HepG2 (cell line): ENCODE data around the gene EZH1. TPM values are rescaled to one million over a fixed set of nuclear protein-coding genes. Genes with fewer than 3 reads are reported as not detected.

Experiments
- GLMP ChIP-seq: sonication (generic); formaldehyde crosslinking; IDR thresholded peaks from 2 replicates; pipeline ENCODE4 v1.9.0; 2021; ENCODE audit warnings: missing genetic modification reagents, mild to moderate bottlenecking, borderline replicate concordance
- MBNL3 ChIP-seq: fragments of 250-450 bp; sonication (Bioruptor Pico); conservative IDR thresholded peaks from 2 replicates; pipeline ENCODE4 v1.8.0; 2022; ENCODE audit warnings: mild to moderate bottlenecking, inconsistent platforms
- PHF20 ChIP-seq: sonication (generic); formaldehyde crosslinking; IDR thresholded peaks from 2 replicates; pipeline ENCODE4 v1.5.0; 2020; ENCODE audit warnings: mild to moderate bottlenecking, missing genetic modification reagents
- SALL2 ChIP-seq: sonication (generic); formaldehyde crosslinking; IDR thresholded peaks from 2 replicates; pipeline ENCODE4 v1.8.1; 2023; ENCODE audit warnings: mild to moderate bottlenecking, missing genetic modification reagents, inconsistent platforms
- THAP7 ChIP-seq: sonication (generic); formaldehyde crosslinking; IDR thresholded peaks from 2 replicates; pipeline ENCODE4 v1.8.1; 2023; ENCODE audit warnings: mild to moderate bottlenecking, missing genetic modification reagents
- ZBTB26 ChIP-seq: IDR thresholded peaks from 2 replicates; pipeline ENCODE4 v1.6.1; 2016; ENCODE audit warnings: missing compliant biosample characterization, missing genetic modification reagents, borderline replicate concordance
- ZBTB43 ChIP-seq: sonication (generic); formaldehyde crosslinking; conservative IDR thresholded peaks from 2 replicates; pipeline ENCODE4 v1.4.0; 2020; ENCODE audit warnings: missing genetic modification reagents
- ZNF484 ChIP-seq: sonication (generic); formaldehyde crosslinking; IDR thresholded peaks from 2 replicates; pipeline ENCODE4 v1.5.1; 2020; ENCODE audit warnings: mild to moderate bottlenecking, low read depth, missing genetic modification reagents, borderline replicate concordance
- ZNF549 ChIP-seq: sonication (generic); formaldehyde crosslinking; IDR thresholded peaks from 2 replicates; pipeline ENCODE4 v1.5.0; 2020; ENCODE audit warnings: missing genetic modification reagents
- ZNF558 ChIP-seq: sonication (generic); formaldehyde crosslinking; IDR thresholded peaks from 2 replicates; pipeline ENCODE4 v1.9.0; 2022; ENCODE audit warnings: mild to moderate bottlenecking, missing genetic modification reagents, borderline replicate concordance
- ZNF609 ChIP-seq: sonication (generic); formaldehyde crosslinking; IDR thresholded peaks from 2 replicates; pipeline ENCODE4 v1.4.0; 2020; ENCODE audit warnings: mild to moderate bottlenecking, missing genetic modification reagents, borderline replicate concordance
- ZNF678 ChIP-seq: sonication (generic); formaldehyde crosslinking; IDR thresholded peaks from 2 replicates; pipeline ENCODE4 v1.4.0; 2020; ENCODE audit warnings: mild to moderate bottlenecking, missing genetic modification reagents
- ZNF710 ChIP-seq: sonication (generic); formaldehyde crosslinking; IDR thresholded peaks from 2 replicates; pipeline ENCODE4 v1.5.0; 2020; ENCODE audit warnings: mild to moderate bottlenecking, missing genetic modification reagents, borderline replicate concordance
- ZNF781 ChIP-seq: sonication (generic); formaldehyde crosslinking; IDR thresholded peaks from 2 replicates; pipeline ENCODE4 v1.5.1; 2020; ENCODE audit warnings: borderline replicate concordance, mild to moderate bottlenecking, missing genetic modification reagents; ENCODE audit errors: not compliant biosample characterization
- ZNF790 ChIP-seq: sonication (generic); formaldehyde crosslinking; IDR thresholded peaks from 2 replicates; pipeline ENCODE4 v1.8.0; 2022; ENCODE audit warnings: missing genetic modification reagents, mild to moderate bottlenecking, borderline replicate concordance
- polyA plus RNA-seq, 8 experiments: library from polyadenylated mRNA; depleted of rRNA in 3 of 8; stranded (reverse) in 7 of 8; unstranded in 1 of 8; fragments of >200 nt; fragmentation: Illumina TruSeq in 4 of 8; extraction: Trizol in 4 of 8; gene quantifications; 2 replicates each; pipeline versions ENCODE4 v1.2.1 to v1.2.3, GENCODE V29; 2011 to 2016; ENCODE audit warnings: low read depth in 4 of 8, missing spikeins in 1 of 8, mixed read lengths in 1 of 8; ENCODE audit not compliant: insufficient read depth in 1 of 8
- total RNA-seq, 5 experiments: library from RNA; depleted of rRNA; stranded (reverse); fragments of >200 nt; fragmentation: Illumina TruSeq; extraction: Trizol; gene quantifications; 2 replicates each; pipeline ENCODE4 v1.2.3, GENCODE V29; 2016; ENCODE audit warnings: low read depth in 1 of 5

Gene EZH1
- total and polyA plus RNA-seq, 2 of the 13 experiments (the other 11 are each of a cell fraction or from before 2014, with no cell fraction given): 11.6 to 24.0 TPM

GRCh38 chr17:42677921-42678781 is 66.7 kb downstream of the EZH1 start (continued):
- TF ChIP-seq GLMP (CRISPR knock-in tag): no peak
- peak; percentile 67; the same call in 1 of the 2 replicates for TF ChIP-seq ZNF710 (CRISPR knock-in tag)
- TF ChIP-seq ZNF790 (CRISPR knock-in tag): no peak
- TF ChIP-seq ZNF549 (CRISPR knock-in tag): no peak; the same call in 1 of the 2 replicates
- TF ChIP-seq MBNL3 (CRISPR knock-in tag): no peak
- TF ChIP-seq ZNF781 (CRISPR knock-in tag): peak; percentile 62
- TF ChIP-seq PHF20 (CRISPR knock-in tag): 0 out of 2 replicates have a peak, but pooled peaks have one; percentile 37
- TF ChIP-seq ZNF678 (CRISPR knock-in tag): no peak
- peak; percentile 95 for TF ChIP-seq ZBTB43 (CRISPR knock-in tag)
- no peak for TF ChIP-seq ZNF484 (CRISPR knock-in tag)
- peak; percentile 69; the same call in 1 of the 2 replicates for TF ChIP-seq ZBTB26 (CRISPR knock-in tag)
- TF ChIP-seq SALL2 (CRISPR knock-in tag): peak; percentile 90; the same call in 1 of the 2 replicates
- TF ChIP-seq THAP7: no peak
- peak; percentile 52; the same call in 1 of the 2 replicates for TF ChIP-seq ZNF609
- TF ChIP-seq ZNF558 (CRISPR knock-in tag): no peak
